ENCODE results near the gene CLDND2. TPM values are rescaled to one million over a fixed set of nuclear protein-coding genes. Genes with fewer than 3 reads are reported as not detected.

Gene CLDND2
- total RNA-seq, 1 experiment from 2014 or later, result 1.8 TPM

DNA sequence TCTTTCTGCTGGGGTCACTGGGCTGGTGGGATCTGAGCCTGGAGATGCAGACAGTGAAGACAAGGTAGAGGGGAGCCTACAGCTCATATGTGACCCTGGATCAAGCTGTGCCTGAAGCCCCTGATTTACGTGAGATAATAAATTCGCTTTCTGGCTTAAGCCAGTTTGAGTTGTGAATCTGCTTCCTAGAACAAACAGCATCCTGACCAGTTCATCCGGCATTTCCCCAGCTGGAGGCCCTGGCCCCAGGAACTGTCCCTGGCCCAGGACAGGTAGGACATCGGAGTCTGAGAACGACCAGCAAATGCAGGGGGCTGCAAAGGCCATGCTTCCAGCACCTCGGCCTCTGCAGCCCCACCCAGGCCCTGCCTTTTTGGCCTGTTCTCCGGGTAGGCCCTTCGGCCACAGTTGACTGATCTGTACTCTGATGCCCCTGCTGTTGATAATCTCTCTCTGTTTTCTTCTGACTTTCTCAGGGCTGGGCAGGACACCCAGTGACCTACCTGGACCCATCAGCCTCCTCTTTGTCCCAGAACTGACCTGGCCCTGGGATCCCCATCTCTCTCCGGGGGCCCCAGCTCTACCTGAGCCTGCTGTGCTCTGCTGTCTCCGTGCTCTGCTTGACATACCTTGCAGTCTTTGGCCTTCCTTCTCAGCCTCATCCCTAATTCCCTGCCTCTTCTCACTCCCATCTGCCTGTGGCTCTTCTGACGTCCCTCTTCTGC is 17.4 kb downstream of the CLDND2 start:
- H4K20me1 ChIP-seq (ENCODE audit: insufficient read depth), result no peaks in the 10 kb centered on the region
- no peaks in the 10 kb centered on the region for H3K9me3 ChIP-seq (ENCODE audit: control insufficient read depth in 1 of 2, insufficient read depth in 1 of 2, low read depth in 1 of 2, low read length in 2 of 2)
- H3K36me3 ChIP-seq (ENCODE audit: control insufficient read depth in 1 of 2, insufficient read depth in 2 of 2, low read length in 2 of 2), result peaks cover 3 to 14% of the 10 kb centered on the region in 2 experiments; a peak in 1 of 4 replicates
- H3K9me2 ChIP-seq (ENCODE audit: insufficient read depth), result no peaks in the 10 kb centered on the region
- no peak for TF ChIP-seq POLR2A (IDR thresholded peaks at IDR 0.05; ENCODE audit: borderline replicate concordance, extremely low read depth, insufficient read depth, insufficient read length)
- DNase-seq (ENCODE audit: low read depth, low spot score), result no peak
- CTCF ChIA-PET, result no interaction called here
- H3K4me1 ChIP-seq (ENCODE audit: control insufficient read depth in 1 of 2, insufficient read depth in 2 of 2, low read length in 2 of 2), result peaks cover 0 to 22% of the 10 kb centered on the region in 2 experiments; a peak in 3 of 4 replicates
- H3K79me2 ChIP-seq (ENCODE audit: insufficient read depth, low read length), result peaks cover 12% of the 10 kb centered on the region; the same call in 1 of the 2 replicates
- no TSS peak for BruUV-seq (replicated peaks)
- peak overlapping the region; percentile 54 for H3K4me2 ChIP-seq (ENCODE audit: low read length)
- no peak overlapping the region for H3K9ac ChIP-seq (ENCODE audit: low read length)
- POLR2A ChIA-PET, result no interaction called here
- no peak for ATAC-seq
- RAD21 ChIA-PET (ENCODE audit: low non-redundant PET in 1 of 2, low total read pairs in 2 of 2, uncharacterized antibody in 2 of 2, unreplicated experiment in 2 of 2), result no interaction called here
- no peaks in the 10 kb centered on the region for H3K27me3 ChIP-seq (ENCODE audit: insufficient read depth, low read length)
- H3K4me3 ChIP-seq (replicated peaks in 1 of 2; ENCODE audit: low read depth in 1 of 2, low read length in 2 of 2), result no peak overlapping the region
- no peak overlapping the region for H2AFZ ChIP-seq (ENCODE audit: low read depth, low read length, poor library complexity, severe bottlenecking)
- H3K27ac ChIP-seq (ENCODE audit: low read depth, low read length), result 0 out of 2 replicates have a peak overlapping the region, but pooled peaks have one; percentile 12
- intact Hi-C loops (cut with micrococcal nuclease), result no loop called here

GRCh38 chr19:51347209-51347928 is 21.4 kb downstream of the CLDND2 start:
- peaks cover 3 to 14% of the 10 kb centered on the region in 2 experiments; a peak in 3 of 4 replicates for H3K36me3 ChIP-seq (ENCODE audit: control insufficient read depth in 1 of 2, insufficient read depth in 2 of 2, low read length in 2 of 2)
- intact Hi-C loops (cut with micrococcal nuclease), result no loop called here
- no peak overlapping the region for H3K27ac ChIP-seq (ENCODE audit: low read depth, low read length)
- no peak for TF ChIP-seq CEBPB (IDR thresholded peaks at IDR 0.05; ENCODE audit: low read depth)
- no peak for TF ChIP-seq MAX (IDR thresholded peaks at IDR 0.05)
- TF ChIP-seq, protein P1, sequence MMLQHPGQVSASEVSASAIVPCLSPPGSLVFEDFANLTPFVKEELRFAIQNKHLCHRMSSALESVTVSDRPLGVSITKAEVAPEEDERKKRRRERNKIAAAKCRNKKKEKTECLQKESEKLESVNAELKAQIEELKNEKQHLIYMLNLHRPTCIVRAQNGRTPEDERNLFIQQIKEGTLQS (IDR thresholded peaks at IDR 0.05), result no peak
- no peak for TF ChIP-seq ZFX (IDR thresholded peaks at IDR 0.05)
- TF ChIP-seq FOSL1 (IDR thresholded peaks at IDR 0.05; ENCODE audit: low read depth), result no peak
- TF ChIP-seq CBX3 (IDR thresholded peaks at IDR 0.05; ENCODE audit: low read depth), result no peak
- TF ChIP-seq CTCF (IDR thresholded peaks at IDR 0.05 in 2 of 3, conservative IDR thresholded peaks at IDR 0.05 in 1 of 3; ENCODE audit: borderline replicate concordance in 1 of 3, insufficient read depth in 1 of 3, low read depth in 2 of 3, low read length in 2 of 3), result no peak
- no peak for TF ChIP-seq SRF (IDR thresholded peaks at IDR 0.05; ENCODE audit: low read depth)
- no peak for TF ChIP-seq JUND (IDR thresholded peaks at IDR 0.05)
- no peak for TF ChIP-seq RAD21 (IDR thresholded peaks at IDR 0.05; ENCODE audit: low read depth)
- no peak for TF ChIP-seq YY1 (IDR thresholded peaks at IDR 0.05; ENCODE audit: extremely low read depth, insufficient replicate concordance, low read depth, low read length)
- TF ChIP-seq EGR1 (IDR thresholded peaks at IDR 0.05; ENCODE audit: low read depth), result no peak
- TF ChIP-seq, protein P2, sequence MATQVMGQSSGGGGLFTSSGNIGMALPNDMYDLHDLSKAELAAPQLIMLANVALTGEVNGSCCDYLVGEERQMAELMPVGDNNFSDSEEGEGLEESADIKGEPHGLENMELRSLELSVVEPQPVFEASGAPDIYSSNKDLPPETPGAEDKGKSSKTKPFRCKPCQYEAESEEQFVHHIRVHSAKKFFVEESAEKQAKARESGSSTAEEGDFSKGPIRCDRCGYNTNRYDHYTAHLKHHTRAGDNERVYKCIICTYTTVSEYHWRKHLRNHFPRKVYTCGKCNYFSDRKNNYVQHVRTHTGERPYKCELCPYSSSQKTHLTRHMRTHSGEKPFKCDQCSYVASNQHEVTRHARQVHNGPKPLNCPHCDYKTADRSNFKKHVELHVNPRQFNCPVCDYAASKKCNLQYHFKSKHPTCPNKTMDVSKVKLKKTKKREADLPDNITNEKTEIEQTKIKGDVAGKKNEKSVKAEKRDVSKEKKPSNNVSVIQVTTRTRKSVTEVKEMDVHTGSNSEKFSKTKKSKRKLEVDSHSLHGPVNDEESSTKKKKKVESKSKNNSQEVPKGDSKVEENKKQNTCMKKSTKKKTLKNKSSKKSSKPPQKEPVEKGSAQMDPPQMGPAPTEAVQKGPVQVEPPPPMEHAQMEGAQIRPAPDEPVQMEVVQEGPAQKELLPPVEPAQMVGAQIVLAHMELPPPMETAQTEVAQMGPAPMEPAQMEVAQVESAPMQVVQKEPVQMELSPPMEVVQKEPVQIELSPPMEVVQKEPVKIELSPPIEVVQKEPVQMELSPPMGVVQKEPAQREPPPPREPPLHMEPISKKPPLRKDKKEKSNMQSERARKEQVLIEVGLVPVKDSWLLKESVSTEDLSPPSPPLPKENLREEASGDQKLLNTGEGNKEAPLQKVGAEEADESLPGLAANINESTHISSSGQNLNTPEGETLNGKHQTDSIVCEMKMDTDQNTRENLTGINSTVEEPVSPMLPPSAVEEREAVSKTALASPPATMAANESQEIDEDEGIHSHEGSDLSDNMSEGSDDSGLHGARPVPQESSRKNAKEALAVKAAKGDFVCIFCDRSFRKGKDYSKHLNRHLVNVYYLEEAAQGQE (IDR thresholded peaks at IDR 0.05; ENCODE audit: low read depth), result no peak

More at GRCh38 chr19:51347209-51347928, 21.4 kb downstream of the CLDND2 start:
- Histone ChIP-seq H3K27me3 (ENCODE audit: insufficient read depth, low read length) (no peaks in the 10 kb centered on the region), H3K4me1 (ENCODE audit: control insufficient read depth in 1 of 2, insufficient read depth in 2 of 2, low read length in 2 of 2) (peaks cover 0 to 32% of the 10 kb centered on the region in 2 experiments; a peak in 3 of 4 replicates), H3K4me3 (replicated peaks in 1 of 2; ENCODE audit: low read depth in 1 of 2, low read length in 2 of 2) (no peak overlapping the region), H2AFZ (ENCODE audit: low read depth, low read length, poor library complexity, severe bottlenecking) (no peak overlapping the region), H3K9ac (ENCODE audit: low read length) (no peak overlapping the region), H4K20me1 (ENCODE audit: insufficient read depth) (no peaks in the 10 kb centered on the region), H3K4me2 (ENCODE audit: low read length) (no peak overlapping the region), H3K9me3 (ENCODE audit: control insufficient read depth in 1 of 2, insufficient read depth in 1 of 2, low read depth in 1 of 2, low read length in 2 of 2) (no peaks in the 10 kb centered on the region), H3K9me2 (ENCODE audit: insufficient read depth) (no peaks in the 10 kb centered on the region), H3K79me2 (ENCODE audit: insufficient read depth, low read length) (no peaks in the 10 kb centered on the region)
- ATAC-seq, result no peak
- RAD21 ChIA-PET (ENCODE audit: low non-redundant PET in 1 of 2, low total read pairs in 2 of 2, uncharacterized antibody in 2 of 2, unreplicated experiment in 2 of 2), result no interaction called here
- POLR2A ChIA-PET, result no interaction called here
- CTCF ChIA-PET, result no interaction called here
- BruUV-seq (replicated peaks), result no TSS peak
- no peak for DNase-seq (ENCODE audit: low read depth, low spot score)
